Measurements from ENCODE around the gene IGF2R. TPM values are rescaled to one million over a fixed set of nuclear protein-coding genes. Genes with fewer than 3 reads are reported as not detected.

The IGF2R gene
- total RNA-seq, 4 donors from 2014 or later: 38.2 to 56.1 (median 52.0) TPM

- intact Hi-C loops (cut with DNase I): no loop called here
- Histone ChIP-seq H3K9me3 (no peaks in the 10 kb centered on the region), H3K36me3 (peaks cover 0 to 7% (median 0%) of the 10 kb centered on the region in 3 donors), H3K27ac (no peak overlapping the region), H3K4me1 (peaks cover 5 to 43% (median 27%) of the 10 kb centered on the region in 3 donors), H3K27me3 (no peaks in the 10 kb centered on the region), H3K4me3 (no peak overlapping the region)
- 92 to 96% methylated on average over 11 to 12 of the region's 21 CpGs for WGBS, 2 donors
- TF ChIP-seq CTCF (IDR thresholded peaks at IDR 0.05) (no peak), POLR2A (IDR thresholded peaks at IDR 0.05) (no peak)
- DNase-seq: no peak
Measured at GRCh38 chr6:160004419-160005175, 35.7 kb downstream of the IGF2R start.

GRCh38 chr6:160005211-160005610, 36.3 kb downstream of the IGF2R start:
- no peaks in the 10 kb centered on the region for H3K9me3 ChIP-seq
- 70 to 78% methylated on average over 9 to 12 of the region's 31 CpGs for WGBS, 2 donors
- TF ChIP-seq CTCF (IDR thresholded peaks at IDR 0.05): no peak
- TF ChIP-seq POLR2A (IDR thresholded peaks at IDR 0.05): no peak
- H3K4me3 ChIP-seq: no peak overlapping the region
- peaks cover 5 to 39% (median 26%) of the 10 kb centered on the region in 3 donors for H3K4me1 ChIP-seq
- no peak overlapping the region for H3K27ac ChIP-seq
- H3K36me3 ChIP-seq: peaks cover 0 to 12% (median 0%) of the 10 kb centered on the region in 3 donors
- DNase-seq: no peak
- intact Hi-C loops (cut with DNase I): no loop called here
- H3K27me3 ChIP-seq: no peaks in the 10 kb centered on the region

- Histone ChIP-seq H3K9me3 (no peaks in the 10 kb centered on the region), H3K27me3 (no peaks in the 10 kb centered on the region), H3K4me1 (peaks cover 5 to 45% (median 25%) of the 10 kb centered on the region in 3 donors), H3K4me3 (peak overlapping the region in 3 of 4 donors; percentile 3 to 30 (median 3)), H3K36me3 (peaks cover 0 to 20% (median 0%) of the 10 kb centered on the region in 3 donors), H3K27ac (no peak overlapping the region)
- TF ChIP-seq POLR2A (IDR thresholded peaks at IDR 0.05) (no peak), CTCF (IDR thresholded peaks at IDR 0.05) (no peak)
- intact Hi-C loops (cut with DNase I): no loop called here
- no peak for DNase-seq
- 63 to 69% methylated on average over 26 to 27 of the region's 57 CpGs for WGBS, 2 donors
Measured at GRCh38 chr6:160005861-160006540, 37.1 kb downstream of the IGF2R start.

GRCh38 chr6:160007145-160007544, 38.3 kb downstream of the IGF2R start:
- Histone ChIP-seq H3K4me3 (no peak overlapping the region), H3K9me3 (no peaks in the 10 kb centered on the region), H3K4me1 (peaks cover 5 to 47% (median 26%) of the 10 kb centered on the region in 3 donors), H3K27me3 (no peaks in the 10 kb centered on the region), H3K36me3 (peaks cover 0 to 31% (median 4%) of the 10 kb centered on the region in 3 donors), H3K27ac (peak overlapping the region in 2 of 4 donors; percentile 30 to 53)
- intact Hi-C loops (cut with DNase I): no loop called here
- 38 to 57% methylated on average over 1 of the region's 1 CpG for WGBS, 2 donors
- TF ChIP-seq CTCF (IDR thresholded peaks at IDR 0.05) (peak in 1 of 6 experiments; percentile 25), POLR2A (IDR thresholded peaks at IDR 0.05) (no peak)
- no peak for DNase-seq

- intact Hi-C loops (cut with DNase I): no loop called here
- peaks cover 5 to 47% (median 26%) of the 10 kb centered on the region in 3 donors for H3K4me1 ChIP-seq
Measured at GRCh38 chr6:160007611-160008010, 38.7 kb downstream of the IGF2R start.

More at GRCh38 chr6:160007611-160008010, 38.7 kb downstream of the IGF2R start:
- WGBS, 2 donors: 16 to 19% methylated on average over 2 of the region's 2 CpGs
- H3K36me3 ChIP-seq: peaks cover 0 to 36% (median 6%) of the 10 kb centered on the region in 3 donors
- no peak for TF ChIP-seq POLR2A (IDR thresholded peaks at IDR 0.05)
- no peak for TF ChIP-seq CTCF (IDR thresholded peaks at IDR 0.05)
- no peak for DNase-seq
- H3K4me3 ChIP-seq: no peak overlapping the region
- H3K9me3 ChIP-seq: no peaks in the 10 kb centered on the region
- H3K27me3 ChIP-seq: no peaks in the 10 kb centered on the region
- H3K27ac ChIP-seq: peak overlapping the region in 2 of 4 donors; percentile 30 to 53

Data from esophagus squamous epithelium (tissue), 5 donors.